HG02885 (cell line): ENCODE measurements around the gene F10.
"Not testable (repeated sequence)": the region's sequence is repeated elsewhere in the genome, so short reads cannot be mapped to it uniquely, and the experiment has no call there.

Experiments used
- ATAC-seq: cut with Tn5 transposase; IDR thresholded peaks from one replicate; pipeline ENCODE4 v1.9.1; 2021; ENCODE audit warnings: mild to moderate bottlenecking; ENCODE audit not compliant: unreplicated experiment, poor library complexity

F10 gene

DNA sequence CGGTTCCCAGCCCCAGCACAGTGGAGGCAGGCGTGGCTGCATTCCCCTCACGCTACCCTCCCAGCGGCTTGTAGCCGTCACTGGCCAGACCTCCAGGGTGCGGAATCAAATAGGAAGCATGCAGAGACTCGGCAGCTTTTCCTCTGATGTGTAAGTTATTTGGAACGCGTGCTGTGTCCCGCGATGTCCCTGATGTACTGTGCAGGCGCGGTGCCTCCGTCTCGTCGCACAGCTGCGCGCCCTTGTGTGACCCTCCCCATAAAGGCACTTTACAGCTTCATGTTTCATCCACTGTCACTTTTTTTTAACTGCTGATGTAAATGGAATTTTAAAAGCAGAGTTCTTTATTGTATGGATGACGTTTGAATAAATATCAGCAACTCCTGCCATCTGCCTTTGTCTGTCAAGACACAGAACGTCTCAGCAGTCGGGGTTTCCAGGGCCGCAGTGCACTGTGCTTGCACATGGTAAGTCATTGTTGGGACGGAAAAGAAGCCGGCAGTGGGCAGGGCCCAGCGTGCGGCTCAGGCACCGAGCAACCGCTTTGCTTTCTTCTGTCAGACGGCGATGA is 24.4 kb upstream of the F10 start:
- ATAC-seq = no peak

DNA sequence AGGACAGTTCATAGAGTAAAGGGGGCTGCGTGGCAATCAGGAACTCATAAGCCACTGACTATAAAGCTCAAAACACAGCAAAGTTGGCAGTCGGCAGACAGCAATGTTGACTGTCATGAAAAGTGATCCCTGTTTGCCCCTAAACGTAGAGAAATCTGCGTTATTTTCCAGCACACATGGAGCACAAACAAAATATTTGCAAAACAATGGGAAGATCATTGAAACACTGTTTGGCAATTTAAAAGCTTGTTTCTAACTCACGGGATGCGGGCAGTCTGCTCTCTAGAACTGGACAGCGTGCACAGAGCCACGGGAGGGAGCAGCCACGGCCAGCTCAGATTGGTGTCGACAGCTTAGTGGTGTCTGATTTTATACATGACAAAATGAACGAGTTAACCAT is 23.5 kb upstream of the F10 start:
- no peak for ATAC-seq

DNA sequence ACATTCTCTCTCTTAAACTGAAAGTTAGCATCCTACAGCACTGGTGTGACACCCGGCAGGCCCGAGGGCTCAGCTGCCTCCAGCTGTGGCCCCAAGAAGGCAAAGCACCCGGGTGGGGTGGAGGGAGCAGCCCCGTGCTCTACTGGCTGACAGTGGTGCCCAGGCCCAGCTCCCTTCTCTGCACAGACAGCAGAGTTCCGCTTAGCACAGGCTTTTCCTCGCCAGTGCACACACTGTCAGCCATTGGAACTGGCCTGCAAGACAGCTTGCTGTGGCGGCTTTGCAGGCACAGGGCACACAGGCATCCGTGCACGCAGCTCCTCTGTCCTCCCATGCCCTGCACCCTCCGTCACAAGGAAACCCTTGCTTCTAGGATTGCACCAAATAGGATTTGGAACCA is 20.3 kb upstream of the F10 start:
- ATAC-seq = not testable (repeated sequence)

DNA sequence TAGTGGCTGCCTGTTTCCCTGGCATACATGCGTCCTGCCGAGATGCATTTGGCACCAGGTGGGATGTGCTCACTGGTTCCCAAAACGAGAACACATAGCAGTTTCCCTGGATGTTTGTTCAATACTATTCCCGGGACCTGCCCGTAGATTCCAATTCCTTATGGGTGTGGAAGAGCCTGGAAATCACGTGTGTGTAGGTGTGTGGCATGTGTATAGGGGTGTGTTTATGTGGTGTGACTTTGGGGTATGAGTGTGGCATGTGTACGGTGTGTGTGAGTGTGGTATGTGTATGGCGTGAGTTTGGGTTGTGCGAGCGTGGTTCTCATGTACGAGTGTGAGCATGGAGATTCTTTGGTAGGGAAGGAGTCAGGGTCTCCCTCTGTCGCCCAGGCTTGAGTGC is 19.9 kb upstream of the F10 start:
- no peak for ATAC-seq

DNA sequence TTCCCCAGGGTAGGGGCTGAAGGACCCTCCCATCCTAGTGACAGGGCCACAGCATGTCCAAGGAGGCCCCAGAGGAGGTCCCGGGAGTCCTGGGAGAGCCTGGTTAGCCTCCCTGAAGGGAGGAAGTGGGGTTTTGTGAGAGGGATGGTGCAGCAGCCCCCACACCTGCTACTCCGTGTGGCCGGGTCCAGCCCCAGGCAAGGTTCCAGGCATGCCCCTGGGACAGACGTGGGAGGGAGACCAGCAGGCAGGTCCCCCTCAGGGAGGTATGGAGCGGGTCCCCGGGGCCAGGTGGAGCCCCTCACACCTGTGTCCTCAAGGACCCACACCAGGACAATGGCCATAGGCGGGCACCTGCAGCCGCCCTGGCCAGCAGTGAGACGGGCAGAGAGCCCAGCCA is 19.0 kb upstream of the F10 start:
- ATAC-seq = no peak

DNA sequence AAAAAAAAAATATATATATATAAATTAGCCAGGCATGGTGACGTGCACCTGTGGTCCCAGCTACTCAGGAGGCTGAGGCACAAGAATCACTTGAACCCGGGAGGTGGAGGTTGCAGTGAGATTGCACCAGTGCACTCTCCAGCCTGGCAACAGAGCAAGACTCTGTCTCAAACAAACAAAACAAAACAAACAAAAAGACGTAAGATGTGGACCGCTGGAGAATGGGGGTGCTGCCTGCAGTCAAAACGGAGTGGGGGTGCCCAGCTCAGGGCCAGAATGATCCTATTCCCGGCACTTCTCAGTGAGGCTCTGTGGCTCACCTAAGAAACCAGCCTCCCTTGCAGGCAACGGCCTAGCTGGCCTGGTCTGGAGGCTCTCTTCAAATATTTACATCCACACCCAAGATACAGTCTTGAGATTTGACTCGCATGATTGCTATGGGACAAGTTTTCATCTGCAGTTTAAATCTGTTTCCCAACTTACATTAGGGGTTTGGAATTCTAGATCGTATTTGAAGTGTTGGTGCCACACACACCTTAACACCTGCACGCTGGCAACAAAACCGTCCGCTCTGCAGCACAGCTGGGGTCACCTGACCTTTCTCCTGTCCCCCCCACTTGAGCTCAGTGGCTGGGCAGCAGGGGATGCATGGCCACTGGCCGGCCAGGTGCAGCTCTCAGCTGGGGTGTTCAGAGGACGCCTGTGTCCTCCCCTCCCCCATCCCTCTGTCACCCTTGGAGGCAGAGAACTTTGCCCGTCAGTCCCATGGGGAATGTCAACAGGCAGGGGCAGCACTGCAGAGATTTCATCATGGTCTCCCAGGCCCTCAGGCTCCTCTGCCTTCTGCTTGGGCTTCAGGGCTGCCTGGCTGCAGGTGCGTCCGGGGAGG is 17.3 kb upstream of the F10 start, which contains the start of gene F7:
TSS of gene F7 (plus strand) at position 760 of the 889 bp plus-strand sequence. CDS start at position 811, 51 bp downstream.
- ATAC-seq = no peak

DNA sequence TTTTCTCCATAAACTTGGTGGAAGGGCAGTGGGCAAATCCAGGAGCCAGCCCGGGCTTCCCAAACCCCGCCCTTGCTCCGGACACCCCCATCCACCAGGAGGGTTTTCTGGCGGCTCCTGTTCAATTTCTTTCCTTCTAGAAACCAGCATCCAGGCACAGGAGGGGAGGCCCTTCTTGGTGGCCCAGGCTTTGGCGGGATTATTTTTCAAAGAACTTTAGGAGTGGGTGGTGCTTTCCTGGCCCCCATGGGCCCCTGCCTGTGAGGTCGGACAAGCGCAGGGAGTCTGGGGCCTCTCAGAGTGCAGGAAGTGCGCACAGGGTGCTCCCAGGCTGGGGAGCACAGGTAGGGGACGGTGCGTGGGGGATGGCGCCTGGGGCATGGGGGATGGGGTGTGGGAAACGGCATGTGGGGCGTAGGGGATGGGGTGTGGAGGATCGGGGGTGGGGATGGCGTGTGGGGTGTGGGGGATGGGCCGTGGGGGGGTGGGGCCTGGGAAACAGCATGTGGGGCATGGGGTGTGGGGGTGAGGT is 16.6 kb upstream of the F10 start:
- ATAC-seq = no peak

DNA sequence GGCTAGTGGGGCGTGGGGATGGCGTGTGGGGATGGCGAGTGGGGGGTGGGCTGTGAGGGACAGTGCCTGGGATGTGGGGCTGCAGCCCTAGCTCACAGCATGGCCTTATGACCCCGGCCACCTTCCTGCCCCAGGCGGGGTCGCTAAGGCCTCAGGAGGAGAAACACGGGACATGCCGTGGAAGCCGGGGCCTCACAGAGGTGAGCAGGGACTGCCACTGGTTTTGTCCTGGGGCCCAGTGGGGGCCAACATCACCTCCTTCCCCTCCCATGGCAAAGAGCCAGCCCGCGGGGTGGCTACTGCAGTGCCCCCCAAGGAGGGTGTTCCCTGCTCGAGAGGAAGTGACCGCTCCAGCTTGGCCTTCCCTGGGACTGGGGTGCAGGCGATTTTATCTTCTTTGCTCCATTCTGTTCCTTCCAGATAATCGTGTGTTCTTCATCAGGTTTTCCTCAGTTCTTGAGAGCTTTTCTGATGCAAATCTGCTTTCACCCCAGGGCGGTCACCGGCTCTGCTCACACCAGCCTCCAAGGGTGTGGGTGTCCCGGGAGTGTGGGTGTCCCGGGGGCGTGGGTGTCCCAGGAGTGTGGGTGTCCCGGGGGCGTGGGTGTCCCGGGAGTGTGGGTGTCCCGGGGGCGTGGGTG is 15.8 kb upstream of the F10 start:
- ATAC-seq = no peak

DNA sequence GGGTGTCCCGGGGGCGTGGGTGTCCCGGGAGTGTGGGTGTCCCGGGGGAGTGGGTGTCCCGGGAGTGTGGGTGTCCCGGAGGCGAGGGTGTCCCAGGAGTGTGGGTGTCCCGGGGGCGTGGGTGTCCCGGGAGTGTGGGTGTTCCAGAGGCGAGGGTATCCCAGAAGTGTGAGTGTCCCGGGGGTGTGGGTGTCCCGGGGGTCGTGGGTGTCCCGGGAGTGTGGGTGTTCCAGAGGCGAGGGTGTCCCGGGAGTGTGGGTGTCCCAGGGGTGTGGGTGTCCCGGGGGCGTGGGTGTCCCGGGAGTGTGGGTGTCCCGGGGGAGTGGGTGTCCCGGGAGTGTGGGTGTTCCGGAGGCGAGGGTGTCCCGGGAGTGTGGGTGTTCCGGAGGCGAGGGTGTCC is 14.1 kb upstream of the F10 start:
- not testable (repeated sequence) for ATAC-seq

DNA sequence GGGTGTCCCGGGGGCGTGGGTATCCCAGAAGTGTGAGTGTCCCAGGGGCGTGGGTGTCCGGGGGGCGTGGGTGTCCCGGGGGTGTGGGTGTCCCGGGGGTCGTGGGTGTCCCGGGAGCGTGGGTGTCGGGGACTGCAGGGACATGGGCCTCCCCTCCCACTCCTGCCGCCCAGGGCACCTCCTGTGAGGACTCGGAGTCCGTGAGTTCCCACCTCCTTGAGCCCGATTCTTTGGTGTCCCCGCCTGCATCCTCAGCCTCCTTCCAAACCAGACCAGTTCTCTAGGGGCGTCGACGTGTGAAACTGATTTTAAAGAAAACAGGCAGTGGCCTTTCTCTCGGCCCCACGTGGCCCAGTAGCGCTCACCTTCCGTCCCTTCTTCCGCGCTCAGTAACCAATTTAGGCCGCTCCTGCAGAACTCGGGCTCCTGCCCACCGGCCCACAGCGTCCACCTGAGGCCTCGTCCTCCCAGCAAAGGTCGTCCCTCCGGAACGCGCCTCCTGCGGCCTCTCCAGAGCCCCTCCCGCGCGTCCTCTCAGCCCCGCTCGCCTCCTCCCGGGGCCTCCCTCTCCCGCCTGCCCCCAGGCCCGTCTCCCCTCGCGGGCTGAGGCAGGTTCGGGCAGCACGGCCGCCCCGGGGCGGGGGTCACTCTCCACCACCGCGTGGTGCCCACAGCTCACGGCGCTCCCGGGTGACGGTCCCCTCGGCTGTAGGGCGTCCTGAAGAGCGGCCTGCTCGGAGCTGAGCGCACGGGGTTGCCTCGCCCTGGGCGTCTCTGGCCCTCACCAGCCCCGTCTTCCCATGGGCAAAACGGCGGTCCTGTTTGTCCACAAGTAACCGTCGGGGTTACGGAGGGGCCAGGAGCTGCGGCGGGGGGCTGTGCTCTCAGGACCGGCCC is 13.2 kb upstream of the F10 start:
- no peak for ATAC-seq

DNA sequence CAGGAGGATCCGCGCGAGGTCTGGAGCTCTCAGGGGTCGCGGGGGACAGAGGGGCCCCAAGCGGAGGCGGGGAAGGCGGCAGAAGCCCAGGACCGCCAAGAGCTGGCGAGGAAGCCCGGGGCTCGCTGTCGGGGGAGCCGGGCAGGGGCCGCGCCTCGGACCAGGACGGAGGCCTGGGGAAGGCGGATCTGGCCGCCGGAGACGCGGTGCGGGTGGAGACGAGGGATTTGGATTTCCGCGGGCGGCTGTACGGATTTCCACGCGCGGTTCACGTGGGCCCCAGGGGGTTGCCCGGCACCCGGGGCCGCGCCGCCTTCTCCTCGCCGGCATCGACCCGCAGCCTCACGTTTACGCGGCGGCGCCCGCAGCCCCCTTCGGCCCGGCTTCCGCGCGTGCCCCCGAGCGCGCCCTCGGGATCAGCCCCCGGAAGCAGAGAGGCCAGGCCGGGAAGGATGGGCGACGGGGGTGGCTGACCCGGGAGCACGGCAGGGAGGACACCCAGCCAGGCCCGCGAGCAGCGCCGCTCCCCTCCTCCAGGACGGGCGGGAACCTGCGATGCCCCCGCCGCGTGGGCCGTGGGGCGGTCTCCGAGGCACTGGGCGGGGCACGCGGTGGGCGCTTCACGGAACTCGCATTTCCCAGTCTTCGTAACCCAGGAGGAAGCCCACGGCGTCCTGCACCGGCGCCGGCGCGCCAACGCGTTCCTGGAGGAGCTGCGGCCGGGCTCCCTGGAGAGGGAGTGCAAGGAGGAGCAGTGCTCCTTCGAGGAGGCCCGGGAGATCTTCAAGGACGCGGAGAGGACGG is 12.3 kb upstream of the F10 start:
- ATAC-seq = no peak

DNA sequence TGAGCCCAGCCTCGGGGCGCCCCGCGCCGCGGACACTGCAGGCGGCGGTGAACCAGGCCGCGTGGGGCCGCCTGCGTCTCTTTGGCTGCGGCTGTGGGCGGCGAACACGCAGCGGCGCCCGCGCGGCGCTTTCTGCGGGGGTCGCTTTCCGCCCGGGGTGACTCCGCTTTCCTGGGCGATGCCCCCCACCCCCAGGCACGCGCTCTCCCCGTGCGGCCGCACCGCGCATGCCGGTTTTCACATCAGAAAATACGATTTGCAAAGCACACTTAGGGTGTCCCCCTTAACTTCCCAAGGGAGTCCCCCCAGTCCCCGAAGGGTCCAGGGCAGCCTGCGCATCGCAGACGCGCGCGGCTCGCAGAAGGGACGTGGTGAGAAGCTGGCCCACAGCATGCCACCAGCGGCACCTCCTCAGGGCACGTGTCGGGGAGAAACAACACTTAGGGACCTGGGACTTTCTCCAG is 11.7 kb upstream of the F10 start:
- no peak for ATAC-seq

DNA sequence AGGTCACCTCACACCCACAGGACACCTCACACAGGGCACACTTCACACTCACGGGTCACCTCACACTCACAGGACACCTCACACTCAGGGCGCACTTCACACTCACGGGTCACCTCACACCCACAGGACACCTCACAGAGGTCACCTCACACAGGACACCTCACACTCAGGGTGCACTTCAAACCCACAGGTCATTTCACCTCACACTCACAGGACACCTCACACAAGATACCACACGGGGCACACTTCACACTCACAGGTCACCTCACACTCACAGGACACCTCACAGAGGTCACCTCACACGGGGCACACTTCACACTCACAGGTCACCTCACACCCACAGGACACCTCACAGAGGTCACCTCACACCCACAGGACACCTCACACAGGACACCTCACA is 10.8 kb upstream of the F10 start:
- not testable (repeated sequence) for ATAC-seq

DNA sequence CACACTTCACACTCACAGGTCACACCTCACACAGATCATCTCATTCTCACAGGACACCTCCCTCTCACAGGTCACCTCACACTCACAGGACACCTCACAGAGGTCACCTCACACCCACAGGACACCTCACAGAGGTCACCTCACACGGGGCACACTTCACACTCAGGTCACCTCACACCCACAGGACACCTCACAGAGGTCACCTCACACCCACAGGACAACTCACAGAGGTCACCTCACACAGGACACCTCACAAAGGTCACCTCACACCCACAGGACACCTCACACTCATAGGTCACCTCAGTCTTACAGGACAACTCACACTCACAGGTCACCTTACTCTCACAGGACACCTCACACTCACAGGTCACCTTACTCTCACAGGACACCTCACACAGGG is 10.1 kb upstream of the F10 start:
- not testable (repeated sequence) for ATAC-seq

DNA sequence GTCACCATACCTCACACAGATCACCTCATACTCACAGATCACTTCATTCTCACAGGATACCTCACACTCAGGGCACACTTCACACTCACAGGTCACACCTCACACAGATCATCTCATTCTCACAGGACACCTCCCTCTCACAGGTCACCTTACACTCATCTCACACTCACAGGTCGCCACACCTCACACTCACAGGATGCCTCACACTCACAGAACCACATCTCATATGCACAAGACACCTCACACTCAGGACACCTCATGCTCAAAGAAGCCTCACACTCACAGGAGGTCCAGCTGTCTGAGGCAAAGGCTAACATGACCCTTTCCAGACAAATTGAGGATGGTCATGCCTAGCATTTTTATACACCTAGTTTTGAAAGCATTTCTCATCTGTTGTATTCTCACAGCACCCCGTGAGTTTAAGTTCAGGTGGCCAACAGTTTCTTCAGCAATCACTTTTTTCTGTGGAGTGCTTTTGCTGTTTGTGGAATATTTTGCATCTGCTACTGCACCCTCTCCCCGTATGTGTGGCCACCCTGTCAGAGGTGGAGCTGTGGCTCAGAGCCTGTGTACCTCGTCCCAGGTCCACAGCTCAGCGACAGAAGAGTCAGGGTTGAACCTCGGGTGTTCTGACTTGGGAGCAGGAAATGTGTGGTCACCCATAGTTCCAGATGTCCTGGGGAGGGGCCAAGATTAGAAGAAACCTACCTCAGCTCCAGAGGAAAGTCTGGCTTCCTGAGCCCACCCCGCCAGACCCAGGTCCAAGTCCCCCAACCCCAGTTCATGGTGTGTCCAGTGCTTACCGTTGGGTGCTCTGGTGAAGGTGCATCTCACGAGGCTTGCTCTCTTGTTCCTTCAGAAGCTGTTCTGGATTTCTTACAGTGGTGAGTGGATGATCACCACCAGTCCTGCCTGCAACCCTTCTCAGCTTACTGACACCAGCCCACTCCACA is 9.4 kb upstream of the F10 start:
- no peak for ATAC-seq

DNA sequence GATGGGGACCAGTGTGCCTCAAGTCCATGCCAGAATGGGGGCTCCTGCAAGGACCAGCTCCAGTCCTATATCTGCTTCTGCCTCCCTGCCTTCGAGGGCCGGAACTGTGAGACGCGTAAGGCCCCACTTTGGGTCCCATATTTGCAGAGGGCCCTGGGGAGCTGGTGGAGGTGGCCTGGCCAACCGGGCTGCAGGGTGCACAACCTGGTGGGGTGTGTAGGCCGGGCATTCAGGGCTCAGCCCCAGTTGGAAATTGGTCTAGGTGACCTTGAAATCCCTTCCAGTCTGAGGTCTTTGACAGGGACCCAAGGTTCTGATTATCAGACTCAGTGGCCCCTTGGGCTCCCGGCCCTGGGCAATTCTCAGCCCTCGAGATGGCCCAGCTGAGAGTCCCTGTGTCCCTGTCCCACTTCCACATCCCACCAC is 8.7 kb upstream of the F10 start:
- no peak for ATAC-seq

DNA sequence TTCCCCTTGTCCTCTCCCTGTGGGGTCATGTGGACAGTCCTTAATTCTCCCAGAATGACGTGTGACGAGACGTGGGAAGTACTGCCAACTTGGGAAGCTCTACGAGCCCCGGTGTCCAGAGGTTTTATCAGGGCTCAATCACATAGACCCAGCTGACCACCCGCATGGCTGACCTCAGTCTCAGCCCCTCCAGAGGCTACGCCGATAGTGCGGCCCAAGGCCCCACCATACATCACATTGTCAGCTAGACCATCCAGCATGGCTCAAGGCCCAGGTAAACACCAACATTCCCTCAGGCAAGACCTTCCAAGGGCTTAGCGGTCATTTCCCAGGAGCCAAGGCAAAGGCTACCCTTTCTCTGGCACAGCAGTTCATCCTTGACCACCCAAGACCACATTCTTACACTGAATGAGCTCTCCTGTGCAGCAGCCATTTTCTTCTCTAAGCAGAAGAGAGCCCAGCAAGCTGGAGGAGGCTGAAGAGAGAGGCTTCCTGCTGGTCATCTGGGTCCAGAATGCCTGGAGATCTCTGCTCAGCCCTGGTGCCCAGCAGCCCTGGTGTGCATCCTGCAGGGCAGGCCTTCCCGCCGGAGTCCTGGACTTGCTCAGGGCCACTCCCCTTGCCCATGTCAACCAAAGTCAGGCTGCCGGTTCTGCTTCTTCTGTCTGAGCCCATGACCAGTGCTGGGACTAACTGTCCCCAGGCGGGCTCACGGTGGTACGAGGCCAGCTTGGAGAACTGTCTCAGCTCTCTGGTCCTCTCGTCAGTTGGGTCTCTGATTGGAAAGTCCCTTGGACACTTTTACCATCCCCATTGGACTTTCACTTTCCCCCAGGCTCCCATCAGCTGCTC is 7.9 kb upstream of the F10 start:
- no peak for ATAC-seq
